ENCODE data around the gene ABCC6.

- TF ChIP-seq CTCF (conservative IDR thresholded peaks at IDR 0.05; ENCODE audit: low read depth, low read length) (no peak), POLR2A (IDR thresholded peaks at IDR 0.05; ENCODE audit: low read depth, low read length) (no peak), CEBPB (IDR thresholded peaks at IDR 0.05; ENCODE audit: low read depth, low read length) (no peak), USF2 (IDR thresholded peaks at IDR 0.05; ENCODE audit: low read depth, low read length) (no peak), BHLHE40 (IDR thresholded peaks at IDR 0.05; ENCODE audit: low read depth, low read length) (no peak), FOS (IDR thresholded peaks at IDR 0.05; ENCODE audit: low read depth, low read length) (no peak), RAD21 (IDR thresholded peaks at IDR 0.05; ENCODE audit: low read length) (no peak), ELK1 (IDR thresholded peaks at IDR 0.05; ENCODE audit: borderline replicate concordance, low read depth, low read length) (no peak)
Observed at GRCh38 chr16:16197966-16198365, 25.3 kb downstream of the ABCC6 start.

Measured in IMR-90 (cell line).